GM12874 (cell line): Measurements from ENCODE around the gene ALG8.

Experiments used
- TF ChIP-seq, protein P1 (sequence below): IDR thresholded peaks from 2 replicates; pipeline ENCODE4 v1.5.1; 2011; ENCODE audit warnings: low read depth, mild to moderate bottlenecking, control low read depth, low read length, moderate library complexity; ENCODE audit not compliant: insufficient read depth

The ALG8 gene

DNA sequence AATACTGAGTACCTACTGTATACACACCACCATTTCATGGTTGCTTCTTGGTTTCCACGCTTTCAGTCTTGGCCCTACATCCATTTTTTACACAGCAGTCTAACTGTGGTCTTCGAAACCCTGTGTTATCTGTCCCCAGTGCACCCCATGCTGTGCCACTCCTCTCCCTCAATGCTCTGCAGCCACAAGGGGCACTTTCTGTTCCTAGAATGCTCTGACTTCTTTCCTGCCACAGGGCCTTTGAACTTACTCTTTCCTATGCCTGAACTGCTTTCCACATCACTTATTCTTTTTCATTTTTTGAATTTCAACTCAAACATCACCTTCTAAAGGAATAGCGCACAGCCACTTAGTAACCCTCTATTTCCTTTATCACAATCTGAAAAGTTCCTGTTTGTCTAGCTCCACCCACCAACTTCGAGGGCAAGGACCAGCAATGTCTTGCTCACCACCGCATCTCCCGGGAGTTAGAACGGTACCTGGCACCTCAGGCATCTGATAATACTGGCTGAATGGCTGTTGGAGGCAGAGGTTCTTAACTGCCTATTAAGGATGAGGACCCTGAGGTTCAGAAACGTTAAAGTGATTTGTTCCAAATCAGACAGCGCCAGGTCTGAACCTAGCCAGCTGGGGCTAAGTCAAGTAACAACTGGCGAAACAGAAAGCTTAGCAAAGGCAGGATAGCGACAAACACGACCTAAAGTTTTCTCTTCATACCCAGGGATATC is 568 bp downstream of the ALG8 start:
- TF ChIP-seq, protein P1, sequence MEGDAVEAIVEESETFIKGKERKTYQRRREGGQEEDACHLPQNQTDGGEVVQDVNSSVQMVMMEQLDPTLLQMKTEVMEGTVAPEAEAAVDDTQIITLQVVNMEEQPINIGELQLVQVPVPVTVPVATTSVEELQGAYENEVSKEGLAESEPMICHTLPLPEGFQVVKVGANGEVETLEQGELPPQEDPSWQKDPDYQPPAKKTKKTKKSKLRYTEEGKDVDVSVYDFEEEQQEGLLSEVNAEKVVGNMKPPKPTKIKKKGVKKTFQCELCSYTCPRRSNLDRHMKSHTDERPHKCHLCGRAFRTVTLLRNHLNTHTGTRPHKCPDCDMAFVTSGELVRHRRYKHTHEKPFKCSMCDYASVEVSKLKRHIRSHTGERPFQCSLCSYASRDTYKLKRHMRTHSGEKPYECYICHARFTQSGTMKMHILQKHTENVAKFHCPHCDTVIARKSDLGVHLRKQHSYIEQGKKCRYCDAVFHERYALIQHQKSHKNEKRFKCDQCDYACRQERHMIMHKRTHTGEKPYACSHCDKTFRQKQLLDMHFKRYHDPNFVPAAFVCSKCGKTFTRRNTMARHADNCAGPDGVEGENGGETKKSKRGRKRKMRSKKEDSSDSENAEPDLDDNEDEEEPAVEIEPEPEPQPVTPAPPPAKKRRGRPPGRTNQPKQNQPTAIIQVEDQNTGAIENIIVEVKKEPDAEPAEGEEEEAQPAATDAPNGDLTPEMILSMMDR: 0 out of 2 replicates have a peak, but pooled peaks have one; percentile 6

DNA sequence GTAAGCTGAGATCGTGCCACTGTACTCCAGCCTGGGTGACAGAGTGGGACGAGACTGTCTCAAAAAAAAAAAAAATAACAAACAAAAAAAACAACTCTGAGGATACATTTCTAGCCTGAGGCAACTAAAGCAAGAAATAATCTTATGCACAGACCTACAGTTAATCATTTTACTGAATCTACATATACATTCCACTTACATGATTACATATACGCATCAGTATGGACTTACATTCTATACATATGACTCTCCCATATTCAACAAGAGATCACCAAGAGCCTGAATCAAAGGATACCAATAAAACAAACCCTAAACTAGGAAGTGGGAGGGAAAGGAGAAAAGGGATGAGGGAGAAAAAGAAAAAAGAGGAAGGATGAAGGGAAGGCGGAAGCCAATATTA is 1.1 kb downstream of the ALG8 start:
- TF ChIP-seq, protein P1: no peak

- TF ChIP-seq, protein P1: no peak
Measured at GRCh38 chr11:78132475-78132874, 7.0 kb downstream of the ALG8 start.

DNA sequence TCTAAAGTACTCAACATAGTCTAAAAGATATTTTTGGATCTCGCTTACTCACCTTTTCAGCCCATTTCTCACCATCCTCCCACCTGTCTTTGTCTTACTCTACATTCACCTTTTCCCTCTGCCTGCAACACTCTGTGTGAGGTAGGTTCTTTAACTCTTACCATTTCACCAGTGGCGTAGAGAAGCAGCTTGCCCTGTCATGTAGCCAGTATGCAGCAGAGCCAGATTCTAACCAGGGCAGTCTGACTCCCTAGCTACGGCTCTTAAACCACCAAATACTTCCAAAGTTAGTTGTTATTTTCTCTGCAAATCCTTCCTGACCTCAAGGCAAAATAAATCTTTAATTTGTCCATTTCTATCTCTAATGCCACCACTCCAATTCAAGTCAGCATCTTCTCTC is 7.5 kb downstream of the ALG8 start:
- TF ChIP-seq, protein P1: no peak

- TF ChIP-seq, protein P1: no peak
Measured at GRCh38 chr11:78127403-78127802, 12.0 kb downstream of the ALG8 start.

DNA sequence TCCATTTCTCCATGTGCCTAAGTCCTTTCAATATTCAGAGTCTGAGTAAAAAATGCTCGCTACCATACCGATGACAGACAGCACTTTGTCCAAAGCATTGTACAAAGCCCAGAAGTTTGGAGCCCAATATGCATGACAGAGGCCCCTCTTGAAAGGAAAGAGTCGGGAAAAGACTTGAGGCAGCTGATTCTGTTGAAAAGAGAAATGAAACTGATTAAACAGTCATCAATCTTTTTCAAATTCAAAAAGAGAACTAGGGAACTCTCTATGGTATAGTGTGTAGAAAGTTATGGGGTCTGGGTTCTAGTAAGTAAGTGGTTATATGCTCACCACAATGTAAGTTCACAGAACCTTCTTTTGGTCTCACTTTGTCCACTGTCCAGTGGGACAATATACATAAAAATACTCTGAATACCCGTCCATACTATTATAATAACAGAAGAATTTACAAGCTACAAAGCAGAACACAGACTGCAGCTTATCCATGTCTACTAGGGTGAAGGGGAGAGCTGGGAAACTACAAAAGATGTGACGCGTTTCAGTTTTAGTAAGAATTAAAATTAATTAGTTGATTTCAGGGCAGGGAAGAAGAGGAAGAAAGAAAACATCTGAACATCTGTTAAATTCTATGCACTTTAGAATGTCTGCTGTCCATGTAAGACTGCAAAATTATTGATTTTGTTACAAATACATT is 26.7 kb downstream of the ALG8 start:
- TF ChIP-seq, protein P1: no peak

DNA sequence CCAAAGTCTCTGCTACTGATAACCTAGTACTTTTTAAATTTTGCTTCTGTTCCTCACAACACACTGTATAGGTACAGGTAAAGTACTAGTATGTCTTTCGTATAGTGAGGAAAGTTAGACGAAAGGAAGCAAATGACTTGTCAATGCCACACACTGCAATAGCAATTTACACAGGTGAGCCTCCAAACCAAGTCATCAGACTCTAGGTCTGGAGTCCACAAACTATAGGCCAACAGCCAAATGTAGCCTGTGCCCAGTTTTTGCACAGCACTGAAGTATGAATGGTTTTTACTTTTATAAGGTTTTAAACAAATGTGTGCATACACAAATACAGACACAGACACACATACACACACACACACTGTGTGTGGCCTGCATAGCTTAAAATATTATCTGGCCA is 28.1 kb downstream of the ALG8 start:
- TF ChIP-seq, protein P1: no peak
